Right cardiac atrium (tissue), 5 donors: ENCODE measurements around the gene PRICKLE1. TPM values are rescaled to one million over a fixed set of nuclear protein-coding genes. Genes with fewer than 3 reads are reported as not detected.

ENCODE experiments used
- ATAC-seq, 2 donors: fragments of 200-7000 bp; cut with Tn5 transposase; one replicate each; pipeline versions ENCODE4 v1.8.0 to v1.9.1; 2020; ENCODE audit warnings: moderate library complexity in 2 of 2, mild to moderate bottlenecking in 1 of 2
- DNase-seq, 3 donors: peaks; one replicate each; pipeline ENCODE4 v3.0.0-alpha.2; 2020
- H3K27ac ChIP-seq: one replicate; pipeline ENCODE4 v1.5.1; 2013; ENCODE audit warnings: mild to moderate bottlenecking, low read length, control low read depth, moderate library complexity
- H3K27me3 ChIP-seq: one replicate; pipeline ENCODE4 v1.6.1; 2013; ENCODE audit not compliant: control insufficient read depth, insufficient read depth
- H3K4me1 ChIP-seq: one replicate; pipeline ENCODE4 v1.6.1; 2013; ENCODE audit warnings: low read length; ENCODE audit not compliant: control insufficient read depth, insufficient read depth
- H3K4me3 ChIP-seq: one replicate; pipeline ENCODE4 v1.5.1; 2013; ENCODE audit warnings: low read length, control low read depth
- H3K9me3 ChIP-seq: one replicate; pipeline ENCODE4 v1.6.1; 2013; ENCODE audit warnings: low read length; ENCODE audit not compliant: control insufficient read depth
- WGBS: extraction: QIAGEN DNeasy Blood & Tissue Kit; methylation state at CpG from one replicate; pipeline ENCODE4 v1.1.7; 2013; 5-methylcytosine and 5-hydroxymethylcytosine counted together
- intact Hi-C, 4 donors: fragments of 100-400 bp; cut with DNase I; formaldehyde crosslinking; loops; one replicate each; pipeline versions ENCODE4 v1.11.0 to v1.14.0; 2022 to 2023
- polyA plus RNA-seq: library from polyadenylated mRNA; stranded (reverse); fragments of 200-250 nt; gene quantifications from one replicate; pipeline ENCODE4 v1.2.3, GENCODE V29; 2013
- total RNA-seq, 4 donors: library from RNA; stranded (reverse); fragmentation: NEBNext Ultra II Directional; extraction: Animal tissue kit (Norgen Biotek cat#: 25700); gene quantifications; one replicate each; pipeline ENCODE4 v1.2.1, GENCODE V29; 2021
- donor health status: healthy with polysubstance abuse.
- donor health status: DM: no; HTN: yes; CAD: no.
- donor health status: DM: no; HTN: no; CAD: no.
- donor health status: DM: no; HTN: yes; CAD: no; lungs with severe emphysema.
- donor health status: DM: yes; HTN: yes; CAD: no.

The PRICKLE1 gene
- total and polyA plus RNA-seq, 5 donors, result 7.1 to 27.2 (median 24.9) TPM

DNA sequence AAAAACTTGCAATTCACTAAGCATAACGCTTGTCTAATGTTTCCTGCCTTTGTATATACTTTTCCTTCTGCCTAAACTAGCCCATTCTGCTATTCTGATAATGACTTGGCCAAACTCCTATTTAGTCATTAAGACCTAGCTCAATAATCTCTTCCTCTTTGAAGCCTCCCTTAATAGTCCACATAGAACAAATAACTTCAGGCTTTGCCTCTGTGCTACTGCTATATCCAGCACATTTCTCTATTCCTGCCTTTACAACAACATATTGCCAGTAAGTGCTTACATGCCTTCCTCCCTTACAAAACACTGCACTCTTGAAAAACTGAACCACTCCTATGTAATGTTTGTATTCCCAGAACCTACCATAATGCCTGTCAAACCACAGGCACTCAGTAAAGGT is 13.8 kb downstream of the PRICKLE1 start:
- ATAC-seq (peak; percentile 40 to 56), DNase-seq (no peak)
- WGBS, result 38% methylated on average over 1 of the region's 1 CpG
- no peak overlapping the region for H3K4me3 ChIP-seq
- intact Hi-C loops, result loop anchor here in 2 of 4 donors (10.0 kb wide), 2 partner anchors 441 to 709 kb away; no protein-coding TSS in a partner anchor
- H3K9me3 ChIP-seq, result no peaks in the 10 kb centered on the region
- peaks cover 1% of the 10 kb centered on the region for H3K4me1 ChIP-seq
- no peaks in the 10 kb centered on the region for H3K27me3 ChIP-seq
- H3K27ac ChIP-seq, result no peak overlapping the region

DNA sequence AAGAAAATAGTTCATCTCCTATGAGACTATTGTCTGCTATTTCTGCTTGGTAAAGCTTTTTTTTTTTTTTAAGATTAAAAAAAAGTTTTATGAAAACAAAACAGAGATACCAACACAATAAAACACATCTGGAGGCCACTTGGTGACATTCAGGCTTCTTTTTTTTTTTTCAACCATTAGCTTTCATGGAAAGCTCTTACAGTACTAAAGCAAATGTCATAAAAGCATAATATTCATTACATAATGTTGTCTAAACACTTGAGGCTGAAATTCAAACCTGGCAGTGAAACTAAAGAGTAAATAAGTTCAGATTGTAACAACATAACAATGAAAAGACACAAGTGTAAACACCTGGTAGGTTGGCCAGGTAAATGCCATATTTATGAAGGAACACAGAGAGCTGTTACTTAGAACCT is 14.7 kb downstream of the PRICKLE1 start:
- Histone ChIP-seq H3K27ac (no peak overlapping the region), H3K27me3 (no peaks in the 10 kb centered on the region), H3K4me3 (no peak overlapping the region), H3K4me1 (peaks cover 1% of the 10 kb centered on the region), H3K9me3 (no peaks in the 10 kb centered on the region)
- ATAC-seq (no peak), DNase-seq (no peak)
- intact Hi-C loops, result loop anchor here in 2 of 4 donors (10.0 kb wide), 2 partner anchors 440 to 710 kb away; no protein-coding TSS in a partner anchor

DNA sequence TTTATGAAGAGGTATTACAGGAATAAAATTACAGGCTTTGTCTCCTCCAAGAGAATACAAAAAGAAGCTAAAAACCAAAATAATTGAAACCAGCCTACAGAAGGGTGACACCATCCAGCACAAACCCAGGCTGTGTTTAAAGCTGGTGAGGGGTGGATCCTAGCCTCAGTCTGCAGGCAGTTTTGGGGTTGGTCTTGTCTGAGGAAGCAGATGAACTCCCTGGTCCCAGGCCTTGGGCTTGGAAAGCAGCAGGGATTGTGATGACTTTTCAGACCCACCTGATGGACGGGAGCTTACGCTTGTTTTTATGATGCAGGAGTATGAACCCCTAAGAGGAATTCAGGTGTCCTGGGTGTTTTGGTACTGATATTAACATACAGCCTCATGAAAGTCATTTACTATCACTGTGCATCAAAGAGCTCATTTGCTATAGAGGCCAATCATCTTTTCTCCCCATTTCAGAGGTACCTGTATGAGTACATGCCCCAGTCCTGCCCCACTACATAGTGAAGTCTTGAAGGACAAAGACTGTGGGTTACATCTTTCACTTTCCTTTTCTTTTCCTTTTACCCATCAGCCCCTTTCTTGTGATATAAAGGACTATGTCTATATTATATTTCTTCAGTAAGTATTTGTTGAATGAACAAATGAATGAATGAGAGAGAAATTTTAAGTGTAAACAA is 18.1 kb downstream of the PRICKLE1 start:
- peaks cover 1% of the 10 kb centered on the region for H3K4me1 ChIP-seq
- intact Hi-C loops, result loop anchor here in 2 of 4 donors (10.0 kb wide), 2 partner anchors 437 to 713 kb away; no protein-coding TSS in a partner anchor
- ATAC-seq, result no peak
- 94% methylated on average over 2 of the region's 2 CpGs for WGBS
- H3K27ac ChIP-seq, result no peak overlapping the region
- H3K9me3 ChIP-seq, result no peaks in the 10 kb centered on the region
- no peak overlapping the region for H3K4me3 ChIP-seq
- no peaks in the 10 kb centered on the region for H3K27me3 ChIP-seq
- no peak for DNase-seq

DNA sequence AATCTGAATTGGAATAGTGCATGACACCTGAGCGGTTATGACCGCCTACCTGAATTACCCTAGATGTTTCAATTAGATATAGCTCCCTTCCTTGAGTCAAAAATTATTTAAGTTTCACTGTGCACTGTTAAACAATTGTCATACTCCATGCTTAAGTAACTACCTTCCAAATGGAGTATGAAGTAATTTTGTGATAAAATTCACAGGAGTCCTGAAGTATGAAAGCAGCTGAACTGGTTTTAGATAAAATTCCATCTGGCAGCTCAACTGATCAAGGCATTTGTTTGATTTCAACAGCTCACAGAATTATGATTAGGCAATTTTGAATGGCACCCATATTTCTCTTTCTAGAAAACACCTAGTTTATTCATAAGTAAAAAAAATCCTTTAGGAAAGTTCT is 19.5 kb downstream of the PRICKLE1 start:
- H3K27me3 ChIP-seq, result no peaks in the 10 kb centered on the region
- H3K4me1 ChIP-seq, result no peaks in the 10 kb centered on the region
- DNase-seq (no peak), ATAC-seq (no peak)
- intact Hi-C loops, result loop anchor here in 2 of 4 donors (10.0 kb wide), 2 partner anchors 435 to 715 kb away; no protein-coding TSS in a partner anchor
- no peak overlapping the region for H3K4me3 ChIP-seq
- H3K27ac ChIP-seq, result no peak overlapping the region
- 81% methylated on average over 2 of the region's 2 CpGs for WGBS
- no peaks in the 10 kb centered on the region for H3K9me3 ChIP-seq

DNA sequence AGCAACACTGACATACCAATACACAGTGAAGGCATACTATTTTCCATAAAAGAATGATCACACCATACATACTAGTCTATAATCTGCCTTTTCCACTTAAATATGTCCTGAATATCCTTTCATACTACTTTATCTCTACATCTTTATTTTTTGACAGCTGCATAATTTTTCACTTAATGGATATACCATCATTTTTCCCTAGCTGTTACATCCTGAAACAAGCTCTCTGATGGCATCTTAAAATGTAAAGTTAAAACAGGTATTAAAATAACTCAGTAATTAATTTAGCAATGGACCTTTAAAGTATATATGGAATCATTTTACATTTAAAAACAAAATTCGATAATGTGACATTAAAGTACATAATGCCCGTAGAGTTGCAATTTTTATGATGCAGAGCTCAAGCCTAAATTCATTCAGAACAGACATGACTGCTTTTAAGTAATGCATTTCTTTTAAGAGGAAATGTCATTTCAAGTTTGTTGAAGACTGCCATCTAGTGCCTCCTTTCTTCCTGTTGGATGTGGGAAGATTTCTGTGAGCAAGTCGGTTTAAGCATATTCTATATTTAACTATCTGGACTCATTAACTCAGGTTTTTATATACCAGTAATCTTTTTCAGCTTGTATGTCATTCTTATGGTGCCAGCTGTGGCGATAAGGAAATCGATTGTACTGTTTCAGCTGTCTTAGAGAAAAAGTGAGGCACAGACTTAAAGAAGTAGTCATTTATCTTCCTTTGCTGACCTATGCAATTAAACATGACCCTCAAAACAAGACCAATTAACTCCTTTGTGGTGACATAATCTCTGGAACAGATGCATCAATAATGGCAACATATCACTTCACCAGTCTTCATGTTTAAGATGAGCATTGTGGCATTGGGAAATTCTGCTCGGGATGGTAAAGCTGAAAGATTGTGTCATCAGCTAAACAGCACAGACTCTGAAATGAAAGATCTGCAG is 20.3 kb downstream of the PRICKLE1 start:
- Histone ChIP-seq H3K27ac (no peak overlapping the region), H3K9me3 (no peaks in the 10 kb centered on the region), H3K4me1 (no peaks in the 10 kb centered on the region), H3K27me3 (no peaks in the 10 kb centered on the region), H3K4me3 (no peak overlapping the region)
- ATAC-seq (peak; percentile 45 to 68), DNase-seq (no peak)
- intact Hi-C loops, result loop anchor here in 3 of 4 donors (2.0 to 5.0 kb wide), 2 partner anchors 86 to 87 kb away; no protein-coding TSS in a partner anchor
- whole genome bisulfite sequencing, result 14% methylated on average over 6 of the region's 6 CpGs

DNA sequence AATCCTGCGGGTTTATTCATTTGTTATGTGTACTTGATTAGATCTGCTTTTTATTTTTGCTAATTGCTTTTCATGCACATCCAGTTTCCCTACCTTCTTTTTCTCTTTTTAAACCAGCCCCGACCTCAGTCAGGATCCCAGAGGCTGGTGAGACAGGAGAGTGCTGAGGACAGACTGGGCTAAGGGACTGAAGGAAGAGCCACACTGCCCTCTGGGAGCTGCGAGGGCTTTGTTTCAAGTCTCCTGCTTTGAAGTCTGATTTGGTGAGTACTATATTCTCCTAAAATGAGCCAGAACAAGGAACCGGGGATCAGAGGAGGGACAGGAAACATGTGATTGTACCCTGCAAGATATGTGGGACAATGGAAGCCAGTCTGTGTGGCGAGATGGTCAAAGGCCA is 23.9 kb downstream of the PRICKLE1 start:
- peak; percentile 78 to 84 for ATAC-seq
- H3K27me3 ChIP-seq, result no peaks in the 10 kb centered on the region
- intact Hi-C loops, result loop anchor here in 3 of 4 donors (2.0 to 5.0 kb wide), 2 partner anchors 81 to 83 kb away; no protein-coding TSS in a partner anchor
- 41% methylated on average over 5 of the region's 5 CpGs for WGBS
- H3K9me3 ChIP-seq, result no peaks in the 10 kb centered on the region
- no peaks in the 10 kb centered on the region for H3K4me1 ChIP-seq
- no peak overlapping the region for H3K27ac ChIP-seq
- DNase-seq, result no peak
- no peak overlapping the region for H3K4me3 ChIP-seq

DNA sequence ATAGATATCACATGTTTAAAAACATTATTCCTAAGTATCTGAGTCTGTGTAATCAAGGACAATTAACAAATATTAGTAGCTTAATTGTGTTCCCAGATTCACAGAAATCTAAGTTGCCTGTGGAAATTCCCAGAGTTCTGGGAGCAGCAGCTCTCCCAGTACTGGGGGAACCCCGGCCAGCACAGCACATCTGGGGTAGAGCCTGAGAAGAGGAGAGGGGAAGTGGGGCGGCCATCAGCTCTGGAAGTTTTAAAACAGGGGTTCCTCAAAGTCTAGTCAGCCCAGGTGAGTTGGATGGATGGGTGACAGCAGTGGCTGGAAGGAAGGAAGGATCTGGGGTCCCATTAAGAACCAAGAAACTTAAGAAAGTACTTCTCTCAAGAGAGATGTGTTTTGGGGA is 24.6 kb downstream of the PRICKLE1 start:
- no peak overlapping the region for H3K27ac ChIP-seq
- DNase-seq (no peak), ATAC-seq (no peak)
- H3K27me3 ChIP-seq, result no peaks in the 10 kb centered on the region
- no peak overlapping the region for H3K4me3 ChIP-seq
- H3K4me1 ChIP-seq, result no peaks in the 10 kb centered on the region
- WGBS, result 64% methylated on average over 2 of the region's 2 CpGs
- intact Hi-C loops, result loop anchor here in 3 of 4 donors (2.0 to 5.0 kb wide), 2 partner anchors 80 to 83 kb away; no protein-coding TSS in a partner anchor
- no peaks in the 10 kb centered on the region for H3K9me3 ChIP-seq

DNA sequence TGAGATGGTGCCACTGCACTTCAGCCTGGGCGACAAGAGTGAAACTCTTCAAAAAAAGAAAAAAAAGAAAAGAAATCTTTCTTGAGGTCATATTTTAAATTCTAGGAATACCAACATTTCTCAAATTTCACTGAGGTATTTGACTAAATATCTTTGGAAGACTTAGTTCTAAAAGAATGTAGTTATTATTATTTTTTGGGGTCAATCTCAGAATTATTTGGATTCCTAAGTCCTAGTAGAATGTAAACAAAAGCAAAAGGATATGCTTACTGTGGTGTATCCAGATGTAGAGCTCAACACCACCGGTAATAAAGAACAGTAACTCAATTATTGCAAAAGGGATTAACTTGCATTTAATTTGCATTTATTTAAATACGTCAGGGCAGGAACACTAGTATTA is 25.0 kb downstream of the PRICKLE1 start:
- Histone ChIP-seq H3K4me3 (no peak overlapping the region), H3K27ac (no peak overlapping the region), H3K4me1 (no peaks in the 10 kb centered on the region), H3K9me3 (no peaks in the 10 kb centered on the region), H3K27me3 (no peaks in the 10 kb centered on the region)
- ATAC-seq (no peak), DNase-seq (no peak)
- WGBS, result 68% methylated on average over 3 of the region's 3 CpGs
- intact Hi-C loops, result loop anchor here in 1 of 4 donors (2.0 kb wide), 1 partner anchor 80 kb away; no protein-coding TSS in a partner anchor

DNA sequence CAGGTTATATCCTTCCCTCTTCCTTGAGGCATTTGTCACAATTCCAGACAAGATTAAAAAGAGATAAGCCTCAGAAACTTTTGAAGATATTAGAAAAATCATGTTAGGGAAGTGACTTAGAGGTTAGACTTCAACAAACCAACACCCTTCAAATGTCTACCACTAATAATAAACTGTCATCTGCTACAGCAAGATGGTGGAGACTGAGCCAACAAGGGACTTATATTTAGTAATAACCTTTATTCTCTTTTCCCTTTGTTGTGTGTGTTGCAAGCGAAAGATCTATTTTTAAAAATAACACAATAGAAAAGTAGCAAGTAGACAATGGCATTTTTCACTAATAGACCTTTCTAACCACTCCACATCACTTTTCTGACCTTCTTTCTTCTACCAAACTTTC is 28.6 kb downstream of the PRICKLE1 start:
- H3K4me3 ChIP-seq, result peak overlapping the region; percentile 10
- ATAC-seq, result peak; percentile 40 to 54

DNA sequence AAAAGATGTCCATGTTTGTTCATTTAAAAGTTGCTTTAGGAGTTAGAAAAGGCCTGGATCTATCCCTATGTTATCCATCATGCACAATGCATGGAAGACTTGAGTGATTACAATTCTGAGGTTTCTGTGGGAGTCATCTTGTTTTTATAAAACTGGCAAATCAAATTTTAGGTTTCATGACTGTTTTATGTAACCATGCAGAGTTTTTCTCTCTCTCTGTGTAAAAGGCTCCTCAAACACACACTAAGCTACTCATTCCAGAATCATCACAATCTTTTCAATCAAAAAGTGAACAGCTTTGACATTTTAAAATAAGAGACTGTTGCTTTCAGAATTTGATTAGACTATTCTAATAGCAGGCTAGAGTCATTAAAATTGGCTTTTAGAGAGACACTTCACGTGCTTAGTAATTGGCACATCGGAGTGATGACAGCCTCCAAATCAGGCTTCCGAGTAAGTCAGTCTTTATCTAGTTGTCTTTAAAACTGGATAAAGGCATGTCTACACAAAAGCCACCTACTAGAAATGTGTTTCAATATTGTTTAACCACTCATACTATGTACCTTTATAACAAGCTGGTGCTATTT is 31.9 kb downstream of the PRICKLE1 start:
- H3K4me1 ChIP-seq, result peaks cover 1% of the 10 kb centered on the region
- no peak for DNase-seq
- H3K4me3 ChIP-seq, result no peak overlapping the region
- WGBS, result 49% methylated on average over 3 of the region's 3 CpGs
- no peak overlapping the region for H3K27ac ChIP-seq
- peak; percentile 65 to 71 for ATAC-seq
- no peaks in the 10 kb centered on the region for H3K27me3 ChIP-seq
- no peaks in the 10 kb centered on the region for H3K9me3 ChIP-seq
- intact Hi-C loops, result no loop called here

More for the DNA sequence above, 28.6 kb downstream of the PRICKLE1 start:
- DNase-seq, result no peak
- 54% methylated on average over 1 of the region's 1 CpG for WGBS
- H3K27ac ChIP-seq, result no peak overlapping the region
- intact Hi-C loops, result no loop called here
- no peaks in the 10 kb centered on the region for H3K9me3 ChIP-seq
- H3K27me3 ChIP-seq, result no peaks in the 10 kb centered on the region
- peaks cover 1% of the 10 kb centered on the region for H3K4me1 ChIP-seq
